Measurements from ENCODE around the gene SNTG2.

DNA sequence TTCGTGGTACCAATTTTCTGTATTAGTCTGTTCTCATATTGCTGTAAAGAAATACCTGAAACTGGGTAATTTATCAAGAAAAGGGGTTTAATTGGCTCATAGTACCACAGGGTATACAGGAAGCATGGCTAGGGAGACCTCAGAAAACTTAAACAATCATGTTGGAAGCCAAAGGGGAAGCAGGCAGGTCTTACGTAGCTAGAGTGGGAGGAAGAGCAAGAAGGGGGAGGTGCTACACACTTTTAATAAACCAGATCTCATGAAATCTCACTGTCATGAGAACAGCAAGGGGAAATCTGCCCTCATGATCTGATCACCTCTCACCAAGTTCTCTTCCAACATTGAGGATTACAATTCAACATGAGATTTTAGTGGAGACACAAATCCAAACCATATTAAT lies 235.8 kb downstream of the SNTG2 start:
- TF ChIP-seq SMAD4 (CRISPR knock-in tag; IDR thresholded peaks at IDR 0.05): no peak
- TF ChIP-seq, protein P1, sequence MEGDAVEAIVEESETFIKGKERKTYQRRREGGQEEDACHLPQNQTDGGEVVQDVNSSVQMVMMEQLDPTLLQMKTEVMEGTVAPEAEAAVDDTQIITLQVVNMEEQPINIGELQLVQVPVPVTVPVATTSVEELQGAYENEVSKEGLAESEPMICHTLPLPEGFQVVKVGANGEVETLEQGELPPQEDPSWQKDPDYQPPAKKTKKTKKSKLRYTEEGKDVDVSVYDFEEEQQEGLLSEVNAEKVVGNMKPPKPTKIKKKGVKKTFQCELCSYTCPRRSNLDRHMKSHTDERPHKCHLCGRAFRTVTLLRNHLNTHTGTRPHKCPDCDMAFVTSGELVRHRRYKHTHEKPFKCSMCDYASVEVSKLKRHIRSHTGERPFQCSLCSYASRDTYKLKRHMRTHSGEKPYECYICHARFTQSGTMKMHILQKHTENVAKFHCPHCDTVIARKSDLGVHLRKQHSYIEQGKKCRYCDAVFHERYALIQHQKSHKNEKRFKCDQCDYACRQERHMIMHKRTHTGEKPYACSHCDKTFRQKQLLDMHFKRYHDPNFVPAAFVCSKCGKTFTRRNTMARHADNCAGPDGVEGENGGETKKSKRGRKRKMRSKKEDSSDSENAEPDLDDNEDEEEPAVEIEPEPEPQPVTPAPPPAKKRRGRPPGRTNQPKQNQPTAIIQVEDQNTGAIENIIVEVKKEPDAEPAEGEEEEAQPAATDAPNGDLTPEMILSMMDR (IDR thresholded peaks at IDR 0.05): no peak
- TF ChIP-seq, protein P2, sequence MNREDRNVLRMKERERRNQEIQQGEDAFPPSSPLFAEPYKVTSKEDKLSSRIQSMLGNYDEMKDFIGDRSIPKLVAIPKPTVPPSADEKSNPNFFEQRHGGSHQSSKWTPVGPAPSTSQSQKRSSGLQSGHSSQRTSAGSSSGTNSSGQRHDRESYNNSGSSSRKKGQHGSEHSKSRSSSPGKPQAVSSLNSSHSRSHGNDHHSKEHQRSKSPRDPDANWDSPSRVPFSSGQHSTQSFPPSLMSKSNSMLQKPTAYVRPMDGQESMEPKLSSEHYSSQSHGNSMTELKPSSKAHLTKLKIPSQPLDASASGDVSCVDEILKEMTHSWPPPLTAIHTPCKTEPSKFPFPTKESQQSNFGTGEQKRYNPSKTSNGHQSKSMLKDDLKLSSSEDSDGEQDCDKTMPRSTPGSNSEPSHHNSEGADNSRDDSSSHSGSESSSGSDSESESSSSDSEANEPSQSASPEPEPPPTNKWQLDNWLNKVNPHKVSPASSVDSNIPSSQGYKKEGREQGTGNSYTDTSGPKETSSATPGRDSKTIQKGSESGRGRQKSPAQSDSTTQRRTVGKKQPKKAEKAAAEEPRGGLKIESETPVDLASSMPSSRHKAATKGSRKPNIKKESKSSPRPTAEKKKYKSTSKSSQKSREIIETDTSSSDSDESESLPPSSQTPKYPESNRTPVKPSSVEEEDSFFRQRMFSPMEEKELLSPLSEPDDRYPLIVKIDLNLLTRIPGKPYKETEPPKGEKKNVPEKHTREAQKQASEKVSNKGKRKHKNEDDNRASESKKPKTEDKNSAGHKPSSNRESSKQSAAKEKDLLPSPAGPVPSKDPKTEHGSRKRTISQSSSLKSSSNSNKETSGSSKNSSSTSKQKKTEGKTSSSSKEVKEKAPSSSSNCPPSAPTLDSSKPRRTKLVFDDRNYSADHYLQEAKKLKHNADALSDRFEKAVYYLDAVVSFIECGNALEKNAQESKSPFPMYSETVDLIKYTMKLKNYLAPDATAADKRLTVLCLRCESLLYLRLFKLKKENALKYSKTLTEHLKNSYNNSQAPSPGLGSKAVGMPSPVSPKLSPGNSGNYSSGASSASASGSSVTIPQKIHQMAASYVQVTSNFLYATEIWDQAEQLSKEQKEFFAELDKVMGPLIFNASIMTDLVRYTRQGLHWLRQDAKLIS (CRISPR knock-in tag; IDR thresholded peaks at IDR 0.05; ENCODE audit: borderline replicate concordance): no peak
- TF ChIP-seq NR3C1 (CRISPR knock-in tag; conservative IDR thresholded peaks at IDR 0.05; ENCODE audit: low read depth): no peak
- TF ChIP-seq RORB (CRISPR knock-in tag; IDR thresholded peaks at IDR 0.05): no peak
- no peak for TF ChIP-seq NFYB (CRISPR knock-in tag; conservative IDR thresholded peaks at IDR 0.05; ENCODE audit: low read depth)
- TF ChIP-seq, protein P3, sequence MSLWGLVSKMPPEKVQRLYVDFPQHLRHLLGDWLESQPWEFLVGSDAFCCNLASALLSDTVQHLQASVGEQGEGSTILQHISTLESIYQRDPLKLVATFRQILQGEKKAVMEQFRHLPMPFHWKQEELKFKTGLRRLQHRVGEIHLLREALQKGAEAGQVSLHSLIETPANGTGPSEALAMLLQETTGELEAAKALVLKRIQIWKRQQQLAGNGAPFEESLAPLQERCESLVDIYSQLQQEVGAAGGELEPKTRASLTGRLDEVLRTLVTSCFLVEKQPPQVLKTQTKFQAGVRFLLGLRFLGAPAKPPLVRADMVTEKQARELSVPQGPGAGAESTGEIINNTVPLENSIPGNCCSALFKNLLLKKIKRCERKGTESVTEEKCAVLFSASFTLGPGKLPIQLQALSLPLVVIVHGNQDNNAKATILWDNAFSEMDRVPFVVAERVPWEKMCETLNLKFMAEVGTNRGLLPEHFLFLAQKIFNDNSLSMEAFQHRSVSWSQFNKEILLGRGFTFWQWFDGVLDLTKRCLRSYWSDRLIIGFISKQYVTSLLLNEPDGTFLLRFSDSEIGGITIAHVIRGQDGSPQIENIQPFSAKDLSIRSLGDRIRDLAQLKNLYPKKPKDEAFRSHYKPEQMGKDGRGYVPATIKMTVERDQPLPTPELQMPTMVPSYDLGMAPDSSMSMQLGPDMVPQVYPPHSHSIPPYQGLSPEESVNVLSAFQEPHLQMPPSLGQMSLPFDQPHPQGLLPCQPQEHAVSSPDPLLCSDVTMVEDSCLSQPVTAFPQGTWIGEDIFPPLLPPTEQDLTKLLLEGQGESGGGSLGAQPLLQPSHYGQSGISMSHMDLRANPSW (CRISPR knock-in tag; conservative IDR thresholded peaks at IDR 0.05; ENCODE audit: low read depth): no peak
